B cell (primary cell): Measurements from ENCODE around the gene SVIP. TPM values are rescaled to one million over a fixed set of nuclear protein-coding genes. Genes with fewer than 3 reads are reported as not detected.

Experiments used
- ATAC-seq: fragments of 200-7000 bp; cut with Tn5 transposase; one replicate; pipeline ENCODE4 v1.10.0; 2021; ENCODE audit warnings: low read depth, mild to moderate bottlenecking, moderate number of reproducible peaks, moderate library complexity
- CTCF ChIA-PET: fragments of 350-600 bp; sonication (Branson Sonifier 250); formaldehyde crosslinking; loops from one replicate; lab custom pipeline; 2021; ENCODE audit warnings: antibody characterized with exemption, inconsistent platforms; lab: Charles Lee
- POLR2A ChIA-PET: fragments of 350-600 bp; sonication (Branson Sonifier 250); formaldehyde crosslinking; loops from one replicate; lab custom pipeline; 2021; ENCODE audit warnings: antibody characterized with exemption; lab: Charles Lee
- DNase-seq: peaks from one replicate; pipeline ENCODE4 v3.0.0; 2013
- H2AFZ ChIP-seq: 2 replicates; pipeline ENCODE4 v1.6.1; 2012; ENCODE audit warnings: mild to moderate bottlenecking, low read depth, low read length; ENCODE audit not compliant: insufficient read depth, poor library complexity, severe bottlenecking
- H3K27ac ChIP-seq, 2 donors: 1 replicate in 1 of 2; 2 replicates in 1 of 2; pipeline ENCODE4 v1.5.1; 2012 to 2013; ENCODE audit warnings: low read length in 2 of 2, mild to moderate bottlenecking in 2 of 2, moderate library complexity in 1 of 2
- H3K27me3 ChIP-seq, 4 experiments: fragments of 200-600 bp in 1 of 4; sonication (generic) in 1 of 4; replicated peaks in 1 of 4; 1 replicate in 2 of 4; 2 replicates in 2 of 4; pipeline versions ENCODE4 v1.6.1 to v1.7.0; 2013 to 2016; ENCODE audit warnings: low read length in 3 of 4, mild to moderate bottlenecking in 2 of 4, mixed read lengths in 1 of 4, moderate library complexity in 1 of 4; ENCODE audit not compliant: insufficient read depth in 4 of 4, control insufficient read depth in 3 of 4; ENCODE audit errors: control extremely low read depth in 1 of 4
- H3K36me3 ChIP-seq, 2 experiments: replicated peaks in 1 of 2; 1 replicate in 1 of 2; 2 replicates in 1 of 2; pipeline versions ENCODE4 v1.6.1 to v1.7.1; 2013; ENCODE audit warnings: low read length in 1 of 2; ENCODE audit not compliant: insufficient read depth in 2 of 2, control insufficient read depth in 1 of 2; ENCODE audit errors: control extremely low read depth in 1 of 2, extremely low read depth in 1 of 2
- H3K4me1 ChIP-seq, 2 donors: fragments of 200-600 bp in 1 of 2; sonication (generic) in 1 of 2; 1 replicate in 1 of 2; 2 replicates in 1 of 2; pipeline versions ENCODE4 v1.5.1 to v1.6.1; 2013 to 2017; ENCODE audit warnings: low read length in 2 of 2; ENCODE audit not compliant: control insufficient read depth in 2 of 2, insufficient read depth in 2 of 2
- H3K4me2 ChIP-seq: replicated peaks from 2 replicates; pipeline ENCODE3; 2012; ENCODE audit warnings: mild to moderate bottlenecking, low read depth, low read length; ENCODE audit not compliant: poor library complexity, severe bottlenecking
- H3K4me3 ChIP-seq, 5 experiments: fragments of 200-600 bp in 1 of 5; sonication (generic) in 1 of 5; 1 replicate in 3 of 5; 2 replicates in 2 of 5; pipeline versions ENCODE4 v1.5.1 to v1.7.0; 2011 to 2016; ENCODE audit warnings: low read length in 4 of 5, mild to moderate bottlenecking in 4 of 5, low read depth in 2 of 5, control low read depth in 1 of 5, moderate library complexity in 1 of 5; ENCODE audit not compliant: insufficient read depth in 1 of 5; ENCODE audit errors: control extremely low read depth in 1 of 5, extremely low read depth in 1 of 5
- H3K79me2 ChIP-seq: fragments of 200-600 bp; sonication (generic); one replicate; pipeline ENCODE4 v1.6.0; 2016; ENCODE audit warnings: low read length; ENCODE audit not compliant: control insufficient read depth, insufficient read depth
- H3K9ac ChIP-seq: fragments of 200-600 bp; sonication (generic); 2 replicates; pipeline ENCODE4 v1.6.1; 2017; ENCODE audit warnings: mild to moderate bottlenecking, low read length, moderate library complexity
- H3K9me3 ChIP-seq, 3 donors: one replicate each; pipeline versions ENCODE4 v1.6.1 to v1.7.1; 2013; ENCODE audit warnings: low read length in 2 of 3; ENCODE audit not compliant: control insufficient read depth in 2 of 3, insufficient read depth in 1 of 3; ENCODE audit errors: control extremely low read depth in 1 of 3
- H4K20me1 ChIP-seq: 2 replicates; pipeline ENCODE4 v1.6.0; 2012; ENCODE audit warnings: mild to moderate bottlenecking, low read length; ENCODE audit not compliant: insufficient read depth, control insufficient read depth, poor library complexity, severe bottlenecking
- H3K27ac Mint-ChIP-seq: one replicate; pipeline ENCODE4 v1.8.0; 2021; ENCODE audit warnings: mixed read lengths
- H3K27me3 Mint-ChIP-seq: one replicate; pipeline ENCODE4 v1.8.0; 2021; ENCODE audit warnings: mixed read lengths
- H3K4me1 Mint-ChIP-seq: one replicate; pipeline ENCODE4 v1.8.0; 2021; ENCODE audit warnings: mixed read lengths
- H3K4me3 Mint-ChIP-seq: one replicate; pipeline ENCODE4 v1.8.0; 2021; ENCODE audit warnings: mixed read lengths
- H3K9me3 Mint-ChIP-seq: one replicate; pipeline ENCODE4 v1.8.0; 2022; ENCODE audit warnings: mixed read lengths; ENCODE audit not compliant: insufficient read depth
- EZH2 ChIP-seq: IDR thresholded peaks from 2 replicates; pipeline ENCODE4 v1.6.1; 2012; ENCODE audit warnings: borderline replicate concordance, low read depth, mild to moderate bottlenecking, moderate library complexity, low read length; ENCODE audit not compliant: insufficient read depth, poor library complexity, severe bottlenecking
- WGBS: methylation state at CpG from one replicate; pipeline ENCODE4 v1.1.5; 2013; ENCODE audit warnings: missing lambda C conversion rate; ENCODE audit not compliant: insufficient coverage; 5-methylcytosine and 5-hydroxymethylcytosine counted together
- intact Hi-C: fragments of 100-400 bp; cut with micrococcal nuclease; formaldehyde crosslinking; loops from one replicate; pipeline ENCODE4 v1.10.0; 2022
- polyA plus RNA-seq: library from polyadenylated mRNA; depleted of rRNA; stranded (reverse); fragments of >200 nt; gene quantifications from 2 replicates; pipeline ENCODE4 v1.2.3, GENCODE V29; 2012
- total RNA-seq, 2 donors: library from RNA; stranded (reverse); fragments of 120-200 nt in 1 of 2; gene quantifications; 1 replicate in 1 of 2; 2 replicates in 1 of 2; pipeline versions ENCODE4 v1.2.3 to v1.2.4, GENCODE V29; 2013 to 2022
- TF ChIP-seq, protein P1 (sequence below): fragments of 200-600 bp; IDR thresholded peaks from one replicate; pipeline ENCODE4 v1.8.0; 2022; ENCODE audit warnings: antibody characterized with exemption, mild to moderate bottlenecking

The SVIP gene
- total and polyA plus RNA-seq, 2 donors (not counting 1 experiment from before 2014, with no cell fraction given): 5.6 to 20.4 TPM

DNA sequence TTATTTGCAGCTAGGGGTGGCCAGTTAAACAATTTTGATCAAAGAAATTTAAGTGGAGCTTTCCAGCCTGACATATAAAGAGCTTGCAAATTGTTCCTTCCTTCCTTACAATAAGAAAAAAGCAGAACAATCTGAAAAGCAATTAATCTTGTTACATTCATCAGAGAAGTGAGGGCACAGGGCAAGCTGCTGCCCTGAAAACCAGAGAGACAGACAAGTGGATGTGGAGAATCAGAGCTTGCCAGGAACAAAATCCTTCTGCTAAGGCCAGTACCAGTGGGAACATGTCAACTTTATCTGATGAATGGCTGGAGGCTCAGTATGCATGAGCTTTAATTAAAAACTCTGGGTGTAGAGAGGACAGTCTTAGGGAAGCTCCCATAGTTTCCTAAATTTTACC lies 21.9 kb upstream of the SVIP start:
- Histone ChIP-seq H4K20me1 (no peaks in the 10 kb centered on the region), H3K4me3 (no peak overlapping the region), H3K27me3 (no peaks in the 10 kb centered on the region), H3K9ac (no peak overlapping the region), H3K4me1 (no peaks in the 10 kb centered on the region), H3K79me2 (no peaks in the 10 kb centered on the region), H2AFZ (no peak overlapping the region), H3K36me3 (no peaks in the 10 kb centered on the region), H3K27ac (no peak overlapping the region), H3K4me2 (no peak overlapping the region), H3K9me3 (no peaks in the 10 kb centered on the region)
- Mint-ChIP-seq H3K4me1 (no peaks in the 10 kb centered on the region), H3K4me3 (no peak overlapping the region), H3K27me3 (no peaks in the 10 kb centered on the region), H3K9me3 (peaks cover 5% of the 10 kb centered on the region), H3K27ac (no peak overlapping the region)
- DNase-seq (no peak), ATAC-seq (no peak)
- intact Hi-C loops: no loop called here
- CTCF ChIA-PET: interaction anchor here (0.5 to 1.0 kb wide), 2 partner anchors 12 to 71 kb away, joined by 3 to 4 read pairs; no protein-coding TSS in a partner anchor
- TF ChIP-seq, protein P1, sequence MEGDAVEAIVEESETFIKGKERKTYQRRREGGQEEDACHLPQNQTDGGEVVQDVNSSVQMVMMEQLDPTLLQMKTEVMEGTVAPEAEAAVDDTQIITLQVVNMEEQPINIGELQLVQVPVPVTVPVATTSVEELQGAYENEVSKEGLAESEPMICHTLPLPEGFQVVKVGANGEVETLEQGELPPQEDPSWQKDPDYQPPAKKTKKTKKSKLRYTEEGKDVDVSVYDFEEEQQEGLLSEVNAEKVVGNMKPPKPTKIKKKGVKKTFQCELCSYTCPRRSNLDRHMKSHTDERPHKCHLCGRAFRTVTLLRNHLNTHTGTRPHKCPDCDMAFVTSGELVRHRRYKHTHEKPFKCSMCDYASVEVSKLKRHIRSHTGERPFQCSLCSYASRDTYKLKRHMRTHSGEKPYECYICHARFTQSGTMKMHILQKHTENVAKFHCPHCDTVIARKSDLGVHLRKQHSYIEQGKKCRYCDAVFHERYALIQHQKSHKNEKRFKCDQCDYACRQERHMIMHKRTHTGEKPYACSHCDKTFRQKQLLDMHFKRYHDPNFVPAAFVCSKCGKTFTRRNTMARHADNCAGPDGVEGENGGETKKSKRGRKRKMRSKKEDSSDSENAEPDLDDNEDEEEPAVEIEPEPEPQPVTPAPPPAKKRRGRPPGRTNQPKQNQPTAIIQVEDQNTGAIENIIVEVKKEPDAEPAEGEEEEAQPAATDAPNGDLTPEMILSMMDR: no peak
- TF ChIP-seq EZH2: no peak
- POLR2A ChIA-PET: no interaction called here

DNA sequence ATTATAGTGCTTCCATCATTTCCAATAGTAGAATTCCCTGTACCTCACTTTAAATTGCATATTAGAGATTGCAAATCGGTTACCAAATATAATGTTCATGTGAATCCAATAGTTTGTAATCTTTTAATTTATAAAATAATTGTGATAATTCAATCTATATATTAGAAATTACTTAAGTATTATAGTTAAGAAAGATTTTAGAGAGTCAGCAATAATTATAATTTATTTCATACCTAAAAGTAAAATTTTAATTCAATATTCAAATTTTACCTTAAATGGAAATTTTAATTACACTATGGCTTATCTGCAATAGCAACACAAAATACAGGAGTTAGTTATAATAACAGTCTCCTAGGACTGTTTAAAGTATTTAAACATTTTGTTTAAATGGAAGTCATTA lies 17.1 kb upstream of the SVIP start:
- Mint-ChIP-seq H3K27ac (no peak overlapping the region), H3K9me3 (no peaks in the 10 kb centered on the region), H3K4me3 (no peak overlapping the region), H3K4me1 (no peaks in the 10 kb centered on the region), H3K27me3 (no peaks in the 10 kb centered on the region)
- Histone ChIP-seq H3K79me2 (no peaks in the 10 kb centered on the region), H3K4me1 (no peaks in the 10 kb centered on the region), H3K9me3 (no peaks in the 10 kb centered on the region), H4K20me1 (no peaks in the 10 kb centered on the region), H3K27ac (no peak overlapping the region), H3K4me2 (no peak overlapping the region), H3K36me3 (no peaks in the 10 kb centered on the region), H3K27me3 (no peaks in the 10 kb centered on the region), H3K4me3 (no peak overlapping the region), H2AFZ (no peak overlapping the region), H3K9ac (no peak overlapping the region)
- ATAC-seq (no peak), DNase-seq (no peak)
- WGBS: no CpG with 5 or more reads among the region's 1 CpG
- intact Hi-C loops: no loop called here
- POLR2A ChIA-PET: no interaction called here
- CTCF ChIA-PET: no interaction called here
- TF ChIP-seq, protein P1: no peak
- TF ChIP-seq EZH2: no peak
